GM12801 (cell line): ENCODE data around the gene SEMA5A.

Source experiments
- CTCF ChIP-seq: IDR thresholded peaks from one replicate; pipeline ENCODE4 v1.5.1; 2011; ENCODE audit warnings: control low read depth; ENCODE audit not compliant: insufficient read length; ENCODE audit errors: extremely low read depth

The SEMA5A gene

GRCh38 chr5:9409413-9409960 is 136.4 kb downstream of the SEMA5A start:
- TF ChIP-seq CTCF = no peak

- TF ChIP-seq CTCF = no peak
Observed at GRCh38 chr5:9408964-9409363, 136.9 kb downstream of the SEMA5A start.

DNA sequence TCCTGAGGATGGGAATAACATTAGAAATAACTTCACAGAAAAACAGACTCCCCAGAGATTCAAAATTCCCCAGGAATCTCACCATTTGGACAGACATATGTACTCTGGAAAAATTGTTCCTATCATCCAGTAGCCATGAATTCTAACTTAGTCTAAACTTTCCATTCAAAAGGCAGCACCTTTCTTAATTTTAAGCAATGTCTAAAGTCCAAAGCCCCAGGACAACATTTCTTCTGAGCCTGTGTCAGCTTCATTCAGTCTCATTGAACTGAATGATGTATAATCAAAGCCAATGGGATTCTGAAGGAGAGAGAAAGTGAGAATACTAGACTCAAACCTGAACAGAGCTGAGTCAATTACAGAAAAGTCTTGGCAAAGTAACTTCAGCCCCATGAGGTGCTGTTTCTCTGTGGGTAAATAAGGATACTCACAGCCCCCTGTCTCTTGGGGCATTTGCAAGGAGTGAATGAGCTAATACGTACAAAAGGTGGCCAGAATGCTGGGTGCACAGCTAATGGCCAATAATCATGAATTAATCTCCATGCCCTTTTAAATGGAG is 140.6 kb downstream of the SEMA5A start:
- no peak for TF ChIP-seq CTCF

DNA sequence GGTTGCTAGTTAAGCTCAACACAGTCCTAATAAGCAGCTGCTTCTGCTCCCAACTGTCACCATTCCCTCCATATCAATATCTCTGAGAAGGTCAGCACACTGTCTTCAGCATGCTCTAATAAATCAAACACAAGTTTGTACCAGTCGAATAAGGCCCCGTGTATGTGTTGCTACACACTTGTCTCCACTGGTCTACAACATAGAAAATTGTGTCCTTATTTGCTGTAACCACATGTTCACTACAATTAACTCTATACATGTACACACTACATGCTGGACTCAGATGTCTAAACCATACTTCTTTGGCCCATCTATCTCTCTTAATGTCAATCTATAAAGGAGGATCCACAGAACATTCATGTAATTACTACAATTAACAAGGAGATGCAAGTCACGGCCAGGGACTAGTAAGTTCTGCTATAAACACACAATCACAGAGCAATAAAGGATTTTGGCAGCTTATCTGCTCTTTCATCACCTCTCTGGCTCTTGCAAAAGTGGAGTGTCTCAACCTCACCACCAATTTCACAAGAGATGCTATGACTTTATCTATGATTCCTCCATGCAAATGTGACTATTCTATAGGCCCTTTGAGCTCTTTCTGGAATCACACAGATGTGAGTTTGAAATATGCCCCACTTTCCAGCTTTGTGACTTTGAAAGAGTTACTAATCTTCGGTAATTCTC is 143.9 kb downstream of the SEMA5A start:
- no peak for TF ChIP-seq CTCF

- TF ChIP-seq CTCF = no peak
Observed at GRCh38 chr5:9399094-9399493, 146.8 kb downstream of the SEMA5A start.

DNA sequence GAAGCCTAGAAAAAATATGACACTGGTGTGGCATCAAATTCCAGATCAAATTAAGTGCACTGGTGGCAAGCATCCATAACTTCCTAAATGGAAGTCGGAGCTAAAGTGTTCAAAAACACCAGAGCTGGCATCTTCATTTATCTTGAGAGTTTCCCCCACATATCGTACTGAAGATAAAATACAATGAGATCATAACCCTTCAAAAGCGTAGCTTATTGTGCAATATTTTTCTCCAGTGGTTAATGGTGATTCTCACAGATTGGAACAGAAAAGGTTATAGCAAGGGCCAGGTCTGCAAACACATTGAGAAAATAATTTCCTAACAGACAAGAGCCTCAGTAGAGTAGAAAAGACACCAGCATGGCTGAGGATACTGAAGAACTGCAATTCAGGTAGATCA is 147.6 kb downstream of the SEMA5A start:
- no peak for TF ChIP-seq CTCF

DNA sequence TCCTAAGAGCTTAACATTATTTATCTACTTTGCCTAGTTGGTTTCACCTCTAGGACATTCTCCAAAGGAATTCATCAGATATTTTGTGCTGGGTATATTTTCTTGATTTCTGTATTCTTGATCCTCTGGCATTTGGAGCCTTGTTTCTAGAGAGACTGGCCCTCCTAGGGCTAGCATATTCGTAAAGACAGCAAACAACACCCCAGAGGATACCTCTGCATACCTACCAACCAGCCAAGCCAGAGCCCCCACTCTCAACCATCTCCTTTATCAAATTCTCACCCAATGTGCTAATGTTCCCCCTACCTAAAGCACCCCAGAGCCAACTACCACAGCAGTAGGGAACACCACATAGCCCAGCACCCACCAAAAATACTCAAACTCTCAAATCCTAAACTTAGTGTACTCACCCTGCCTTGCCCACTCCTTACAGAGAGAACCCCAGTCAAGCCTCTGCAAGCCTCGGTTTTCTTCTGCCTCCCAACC is 149.5 kb downstream of the SEMA5A start:
- no peak for TF ChIP-seq CTCF
